Stimulated activated CD4-positive, alpha-beta T cell treated with anti-CD3 and anti-CD28 coated beads, Interleukin-15, amount 100 ng/mL, for 24 hours (primary cell): ENCODE results near the gene GJA10.

ENCODE experiments used
- DNase-seq: peaks from one replicate; pipeline ENCODE4 v3.0.0-alpha.2; 2020

GJA10 gene

GRCh38 chr6:89917801-89918366, 23.6 kb downstream of the GJA10 start:
- DNase-seq = no peak

GRCh38 chr6:89921197-89921596, 26.9 kb downstream of the GJA10 start:
- no peak for DNase-seq

GRCh38 chr6:89921691-89922090, 27.4 kb downstream of the GJA10 start:
- no peak for DNase-seq

- no peak for DNase-seq
Measured at GRCh38 chr6:89924231-89924630, 30.0 kb downstream of the GJA10 start.

GRCh38 chr6:89925826-89926225, 31.6 kb downstream of the GJA10 start:
- no peak for DNase-seq

GRCh38 chr6:89927264-89927663, 33.0 kb downstream of the GJA10 start:
- no peak for DNase-seq

GRCh38 chr6:89927791-89928550, 33.7 kb downstream of the GJA10 start:
- no peak for DNase-seq

- DNase-seq = peak; percentile 48
Measured at GRCh38 chr6:89928604-89929003, 34.3 kb downstream of the GJA10 start.

GRCh38 chr6:89930789-89931188, 36.5 kb downstream of the GJA10 start:
- DNase-seq = no peak

- DNase-seq = no peak
Measured at GRCh38 chr6:89932245-89932802, 38.1 kb downstream of the GJA10 start.

GRCh38 chr6:89934685-89935366, 40.6 kb downstream of the GJA10 start:
- no peak for DNase-seq

GRCh38 chr6:89936177-89936576, 41.9 kb downstream of the GJA10 start:
- DNase-seq = no peak

GRCh38 chr6:89938014-89938413, 43.7 kb downstream of the GJA10 start:
- DNase-seq = no peak

- DNase-seq = no peak
Measured at GRCh38 chr6:89939144-89939543, 44.9 kb downstream of the GJA10 start.

GRCh38 chr6:89940225-89941027, 46.2 kb downstream of the GJA10 start:
- DNase-seq = peak; percentile 66

GRCh38 chr6:89941031-89941762, 46.9 kb downstream of the GJA10 start:
- DNase-seq = no peak

GRCh38 chr6:89941763-89942497, 47.7 kb downstream of the GJA10 start:
- DNase-seq = no peak

GRCh38 chr6:89942601-89943000, 48.3 kb downstream of the GJA10 start:
- no peak for DNase-seq

- DNase-seq = no peak
Measured at GRCh38 chr6:89944181-89944755, 50.0 kb downstream of the GJA10 start.

GRCh38 chr6:89944826-89945407, 50.6 kb downstream of the GJA10 start:
- no peak for DNase-seq
